Left ventricle myocardium inferior (tissue), 1 donor: Measurements from ENCODE around the gene SLC25A33. TPM values are rescaled to one million over a fixed set of nuclear protein-coding genes. Genes with fewer than 3 reads are reported as not detected.
A peak's percentile ranks its signal among the peaks of the same experiment; 100 is the strongest.

Experiments
- DNase-seq: peaks from one replicate; pipeline ENCODE4 v3.0.0-alpha.2; 2020
- H3K27ac ChIP-seq: fragments of 200-600 bp; replicated peaks from 2 replicates; pipeline ENCODE4 v1.8.0; 2021
- H3K27me3 ChIP-seq: fragments of 200-600 bp; 2 replicates; pipeline ENCODE4 v1.8.0; 2021; ENCODE audit warnings: low read depth
- H3K36me3 ChIP-seq: fragments of 200-600 bp; 2 replicates; pipeline ENCODE4 v1.8.0; 2021
- H3K4me1 ChIP-seq: fragments of 200-600 bp; 2 replicates; pipeline ENCODE4 v1.8.0; 2021
- H3K4me3 ChIP-seq: fragments of 200-600 bp; 2 replicates; pipeline ENCODE4 v1.8.0; 2021; ENCODE audit warnings: mild to moderate bottlenecking, moderate library complexity
- H3K9me3 ChIP-seq: fragments of 200-600 bp; replicated peaks from 2 replicates; pipeline ENCODE4 v1.8.0; 2021
- CTCF ChIP-seq: fragments of 200-600 bp; IDR thresholded peaks from 2 replicates; pipeline ENCODE4 v1.8.0; 2021; ENCODE audit warnings: antibody characterized with exemption, mild to moderate bottlenecking, borderline replicate concordance
- intact Hi-C: fragments of 100-400 bp; cut with micrococcal nuclease; formaldehyde crosslinking; loops from one replicate; pipeline ENCODE4 v1.11.0; 2022
- total RNA-seq: library from RNA; stranded (reverse); fragmentation: NEBNext Ultra II Directional; extraction: Animal tissue kit (Norgen Biotek cat#: 25700); gene quantifications from one replicate; pipeline ENCODE4 v1.2.1, GENCODE V29; 2021
- donor health status: DM: no; HTN: yes; CAD: no; lungs with severe emphysema.

The SLC25A33 gene
- total RNA-seq, 1 donor from 2014 or later, result 6.2 TPM

- Histone ChIP-seq H3K36me3 (no peaks in the 10 kb centered on the region), H3K4me1 (peaks cover 9% of the 10 kb centered on the region), H3K9me3 (no peaks in the 10 kb centered on the region), H3K4me3 (no peak overlapping the region), H3K27ac (no peak overlapping the region), H3K27me3 (peaks cover 17% of the 10 kb centered on the region)
- intact Hi-C loops, result loop anchor here (10.0 kb wide), 1 partner anchor 79 kb away; no protein-coding TSS in a partner anchor
- no peak for DNase-seq
- TF ChIP-seq CTCF, result no peak
Observed at GRCh38 chr1:9495854-9496374, 43.4 kb upstream of the SLC25A33 start.

DNA sequence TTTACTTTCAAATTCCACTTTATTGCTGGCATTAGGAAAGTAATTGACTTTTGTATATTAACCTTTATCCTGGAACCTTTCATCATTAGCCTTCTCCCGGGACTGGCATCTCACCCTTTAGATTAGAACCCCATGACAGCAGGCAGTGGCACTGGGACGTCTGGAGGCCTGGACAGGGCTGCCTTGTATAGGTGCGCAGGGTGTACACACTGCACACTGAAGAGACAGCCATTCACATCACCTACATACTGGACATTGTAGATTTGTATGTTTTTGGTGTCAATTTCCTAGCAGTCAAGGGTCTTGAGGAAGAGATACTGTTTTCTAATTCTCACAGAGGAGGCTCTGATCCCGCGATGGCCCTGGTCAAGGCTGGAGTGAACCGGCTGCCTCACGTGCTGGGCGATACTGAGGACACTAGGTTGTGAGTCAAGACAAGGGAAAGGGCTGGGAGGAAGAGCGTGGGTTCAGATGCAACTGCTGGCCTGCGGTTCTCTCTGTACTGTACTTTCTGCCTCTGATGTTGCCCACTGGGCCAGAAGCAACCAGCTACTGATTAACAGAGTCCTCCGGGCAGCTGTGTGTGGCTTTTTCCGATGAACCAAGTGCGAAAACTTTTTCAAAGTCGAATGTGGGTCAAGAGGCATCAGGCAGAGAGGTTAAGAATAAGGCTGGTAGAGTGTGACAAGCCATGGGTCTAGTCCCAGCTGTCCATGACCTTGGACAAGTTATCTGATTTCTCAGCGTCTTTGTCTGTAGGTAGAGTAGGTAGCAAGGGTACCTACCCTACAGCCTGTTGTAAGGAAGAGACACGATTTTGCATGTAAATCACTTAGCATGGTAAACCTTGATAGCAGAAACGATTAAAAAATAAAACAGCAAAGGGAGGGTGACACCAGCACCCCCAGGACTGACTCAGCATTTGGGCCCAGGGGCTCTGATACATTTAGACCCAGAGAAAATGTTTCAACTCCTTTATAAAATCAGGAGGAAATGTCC lies 38.2 kb upstream of the SLC25A33 start:
- Histone ChIP-seq H3K27ac (no peak overlapping the region), H3K36me3 (no peaks in the 10 kb centered on the region), H3K9me3 (no peaks in the 10 kb centered on the region), H3K4me1 (peaks cover 8% of the 10 kb centered on the region), H3K27me3 (peaks cover 7% of the 10 kb centered on the region), H3K4me3 (no peak overlapping the region)
- DNase-seq, result no peak
- TF ChIP-seq CTCF, result no peak
- intact Hi-C loops, result no loop called here

DNA sequence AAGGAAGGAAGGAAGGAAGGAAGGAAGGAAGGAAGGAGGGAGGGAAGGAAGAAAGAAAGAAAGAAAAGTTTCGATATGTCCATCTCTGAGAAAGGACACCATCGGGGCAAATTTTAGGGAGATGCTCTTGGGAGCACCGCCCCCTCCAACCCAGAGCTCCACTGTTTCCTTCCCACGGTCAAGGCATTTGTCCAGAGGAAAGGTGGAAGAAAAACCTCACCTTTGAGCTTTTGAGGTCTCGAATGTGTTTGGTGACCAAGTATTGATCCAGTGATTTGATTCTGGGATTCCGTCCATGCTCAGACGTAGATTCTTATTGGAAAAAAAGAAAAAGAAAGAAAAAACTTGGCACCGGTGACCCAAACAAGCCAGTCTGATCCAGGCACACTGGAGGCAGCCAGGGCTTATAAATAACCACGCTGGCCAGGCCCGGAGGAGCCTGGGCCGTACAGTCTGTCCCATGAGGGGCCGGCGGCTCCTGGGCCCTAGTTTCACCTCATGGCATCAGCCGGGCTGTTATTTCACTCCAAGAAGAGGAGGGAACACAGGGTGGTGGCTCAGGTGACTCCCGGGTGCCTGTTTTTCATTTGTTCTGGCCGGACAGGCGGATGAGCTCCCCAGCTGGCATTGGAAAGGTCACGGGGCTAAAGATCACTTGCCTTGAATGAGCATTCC lies 36.1 kb upstream of the SLC25A33 start:
- Histone ChIP-seq H3K4me3 (no peak overlapping the region), H3K36me3 (no peaks in the 10 kb centered on the region), H3K4me1 (peaks cover 8% of the 10 kb centered on the region), H3K9me3 (no peaks in the 10 kb centered on the region), H3K27me3 (peaks cover 7% of the 10 kb centered on the region), H3K27ac (peak overlapping the region; percentile 30)
- intact Hi-C loops, result no loop called here
- peak; percentile 23 for DNase-seq
- TF ChIP-seq CTCF, result no peak

GRCh38 chr1:9505143-9505542 lies 34.1 kb upstream of the SLC25A33 start:
- no peaks in the 10 kb centered on the region for H3K9me3 ChIP-seq
- no peak overlapping the region for H3K27ac ChIP-seq
- intact Hi-C loops, result no loop called here
- H3K4me3 ChIP-seq, result no peak overlapping the region
- DNase-seq, result no peak
- no peaks in the 10 kb centered on the region for H3K36me3 ChIP-seq
- H3K27me3 ChIP-seq, result no peaks in the 10 kb centered on the region
- peaks cover 8% of the 10 kb centered on the region for H3K4me1 ChIP-seq
- TF ChIP-seq CTCF, result no peak

GRCh38 chr1:9506901-9507300 lies 32.4 kb upstream of the SLC25A33 start:
- intact Hi-C loops, result no loop called here
- Histone ChIP-seq H3K27me3 (no peaks in the 10 kb centered on the region), H3K9me3 (no peaks in the 10 kb centered on the region), H3K27ac (no peak overlapping the region), H3K36me3 (no peaks in the 10 kb centered on the region), H3K4me1 (peaks cover 8% of the 10 kb centered on the region), H3K4me3 (no peak overlapping the region)
- DNase-seq, result no peak
- no peak for TF ChIP-seq CTCF
